ENCODE measurements around the gene CNOT10.

DNA sequence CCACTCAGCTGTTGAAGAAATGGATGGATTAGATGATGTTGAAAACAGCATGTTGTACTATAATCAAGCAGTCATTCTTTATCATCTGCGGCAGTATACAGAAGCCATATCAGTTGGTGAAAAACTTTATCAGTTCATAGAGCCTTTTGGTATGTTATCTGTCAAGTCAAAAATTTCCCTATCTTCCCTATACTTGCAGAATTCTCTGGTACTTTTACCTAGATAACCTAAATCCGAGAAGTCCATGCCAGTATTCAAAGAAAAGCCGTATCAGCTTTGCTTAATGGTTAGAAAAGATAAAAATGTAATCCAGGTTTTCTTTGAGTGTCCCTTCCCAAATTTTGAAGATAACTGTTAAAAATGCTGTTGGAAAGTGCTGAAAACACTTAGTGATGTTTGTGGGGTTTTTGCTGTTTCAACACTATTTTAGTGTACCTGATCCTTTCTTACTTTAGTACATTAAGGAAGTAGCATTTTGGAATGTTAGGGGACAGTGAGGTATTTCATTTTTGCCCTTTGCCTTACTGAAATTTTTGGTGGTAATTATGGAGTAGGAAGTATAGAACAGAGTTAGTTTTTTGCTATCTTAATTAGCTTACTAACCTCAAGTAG lies 23.8 kb downstream of the CNOT10 start:
- TF ChIP-seq POLR2AphosphoS5 (IDR thresholded peaks at IDR 0.05; ENCODE audit: low read depth, low read length): no peak
- TF ChIP-seq, protein P1, sequence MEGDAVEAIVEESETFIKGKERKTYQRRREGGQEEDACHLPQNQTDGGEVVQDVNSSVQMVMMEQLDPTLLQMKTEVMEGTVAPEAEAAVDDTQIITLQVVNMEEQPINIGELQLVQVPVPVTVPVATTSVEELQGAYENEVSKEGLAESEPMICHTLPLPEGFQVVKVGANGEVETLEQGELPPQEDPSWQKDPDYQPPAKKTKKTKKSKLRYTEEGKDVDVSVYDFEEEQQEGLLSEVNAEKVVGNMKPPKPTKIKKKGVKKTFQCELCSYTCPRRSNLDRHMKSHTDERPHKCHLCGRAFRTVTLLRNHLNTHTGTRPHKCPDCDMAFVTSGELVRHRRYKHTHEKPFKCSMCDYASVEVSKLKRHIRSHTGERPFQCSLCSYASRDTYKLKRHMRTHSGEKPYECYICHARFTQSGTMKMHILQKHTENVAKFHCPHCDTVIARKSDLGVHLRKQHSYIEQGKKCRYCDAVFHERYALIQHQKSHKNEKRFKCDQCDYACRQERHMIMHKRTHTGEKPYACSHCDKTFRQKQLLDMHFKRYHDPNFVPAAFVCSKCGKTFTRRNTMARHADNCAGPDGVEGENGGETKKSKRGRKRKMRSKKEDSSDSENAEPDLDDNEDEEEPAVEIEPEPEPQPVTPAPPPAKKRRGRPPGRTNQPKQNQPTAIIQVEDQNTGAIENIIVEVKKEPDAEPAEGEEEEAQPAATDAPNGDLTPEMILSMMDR (IDR thresholded peaks at IDR 0.05): no peak
- TF ChIP-seq RAD21 (IDR thresholded peaks at IDR 0.05; ENCODE audit: low read length): no peak
- no peak for TF ChIP-seq ELF1 (IDR thresholded peaks at IDR 0.05)
- no peak for TF ChIP-seq SIN3A (IDR thresholded peaks at IDR 0.05; ENCODE audit: borderline replicate concordance, low read depth, low read length)
- no peak for TF ChIP-seq TAF1 (IDR thresholded peaks at IDR 0.05; ENCODE audit: borderline replicate concordance, low read depth, low read length)
- TF ChIP-seq RFX5 (IDR thresholded peaks at IDR 0.05; ENCODE audit: low read length): no peak
- no peak for TF ChIP-seq FOXJ3 (CRISPR knock-in tag; IDR thresholded peaks at IDR 0.05)
- TF ChIP-seq NRF1 (IDR thresholded peaks at IDR 0.05; ENCODE audit: low read depth, low read length): no peak
